B cell (primary cell): ENCODE results near the gene RIPK3. TPM values are rescaled to one million over a fixed set of nuclear protein-coding genes. Genes with fewer than 3 reads are reported as not detected.

Experiments used
- ATAC-seq: fragments of 200-7000 bp; cut with Tn5 transposase; one replicate; pipeline ENCODE4 v1.10.0; 2021; ENCODE audit warnings: low read depth, mild to moderate bottlenecking, moderate number of reproducible peaks, moderate library complexity
- CTCF ChIA-PET: fragments of 350-600 bp; sonication (Branson Sonifier 250); formaldehyde crosslinking; loops from one replicate; lab custom pipeline; 2021; ENCODE audit warnings: antibody characterized with exemption, inconsistent platforms; lab: Charles Lee
- POLR2A ChIA-PET: fragments of 350-600 bp; sonication (Branson Sonifier 250); formaldehyde crosslinking; loops from one replicate; lab custom pipeline; 2021; ENCODE audit warnings: antibody characterized with exemption; lab: Charles Lee
- DNase-seq: peaks from one replicate; pipeline ENCODE4 v3.0.0; 2013
- H2AFZ ChIP-seq: 2 replicates; pipeline ENCODE4 v1.6.1; 2012; ENCODE audit warnings: mild to moderate bottlenecking, low read depth, low read length; ENCODE audit not compliant: insufficient read depth, poor library complexity, severe bottlenecking
- H3K27ac ChIP-seq, 2 donors: 1 replicate in 1 of 2; 2 replicates in 1 of 2; pipeline ENCODE4 v1.5.1; 2012 to 2013; ENCODE audit warnings: low read length in 2 of 2, mild to moderate bottlenecking in 2 of 2, moderate library complexity in 1 of 2
- H3K27me3 ChIP-seq, 4 experiments: fragments of 200-600 bp in 1 of 4; sonication (generic) in 1 of 4; replicated peaks in 1 of 4; 1 replicate in 2 of 4; 2 replicates in 2 of 4; pipeline versions ENCODE4 v1.6.1 to v1.7.0; 2013 to 2016; ENCODE audit warnings: low read length in 3 of 4, mild to moderate bottlenecking in 2 of 4, mixed read lengths in 1 of 4, moderate library complexity in 1 of 4; ENCODE audit not compliant: insufficient read depth in 4 of 4, control insufficient read depth in 3 of 4; ENCODE audit errors: control extremely low read depth in 1 of 4
- H3K36me3 ChIP-seq, 2 experiments: replicated peaks in 1 of 2; 1 replicate in 1 of 2; 2 replicates in 1 of 2; pipeline versions ENCODE4 v1.6.1 to v1.7.1; 2013; ENCODE audit warnings: low read length in 1 of 2; ENCODE audit not compliant: insufficient read depth in 2 of 2, control insufficient read depth in 1 of 2; ENCODE audit errors: control extremely low read depth in 1 of 2, extremely low read depth in 1 of 2
- H3K4me1 ChIP-seq, 2 donors: fragments of 200-600 bp in 1 of 2; sonication (generic) in 1 of 2; 1 replicate in 1 of 2; 2 replicates in 1 of 2; pipeline versions ENCODE4 v1.5.1 to v1.6.1; 2013 to 2017; ENCODE audit warnings: low read length in 2 of 2; ENCODE audit not compliant: control insufficient read depth in 2 of 2, insufficient read depth in 2 of 2
- H3K4me2 ChIP-seq: replicated peaks from 2 replicates; pipeline ENCODE3; 2012; ENCODE audit warnings: mild to moderate bottlenecking, low read depth, low read length; ENCODE audit not compliant: poor library complexity, severe bottlenecking
- H3K4me3 ChIP-seq, 5 experiments: fragments of 200-600 bp in 1 of 5; sonication (generic) in 1 of 5; 1 replicate in 3 of 5; 2 replicates in 2 of 5; pipeline versions ENCODE4 v1.5.1 to v1.7.0; 2011 to 2016; ENCODE audit warnings: low read length in 4 of 5, mild to moderate bottlenecking in 4 of 5, low read depth in 2 of 5, control low read depth in 1 of 5, moderate library complexity in 1 of 5; ENCODE audit not compliant: insufficient read depth in 1 of 5; ENCODE audit errors: control extremely low read depth in 1 of 5, extremely low read depth in 1 of 5
- H3K79me2 ChIP-seq: fragments of 200-600 bp; sonication (generic); one replicate; pipeline ENCODE4 v1.6.0; 2016; ENCODE audit warnings: low read length; ENCODE audit not compliant: control insufficient read depth, insufficient read depth
- H3K9ac ChIP-seq: fragments of 200-600 bp; sonication (generic); 2 replicates; pipeline ENCODE4 v1.6.1; 2017; ENCODE audit warnings: mild to moderate bottlenecking, low read length, moderate library complexity
- H3K9me3 ChIP-seq, 3 donors: one replicate each; pipeline versions ENCODE4 v1.6.1 to v1.7.1; 2013; ENCODE audit warnings: low read length in 2 of 3; ENCODE audit not compliant: control insufficient read depth in 2 of 3, insufficient read depth in 1 of 3; ENCODE audit errors: control extremely low read depth in 1 of 3
- H4K20me1 ChIP-seq: 2 replicates; pipeline ENCODE4 v1.6.0; 2012; ENCODE audit warnings: mild to moderate bottlenecking, low read length; ENCODE audit not compliant: insufficient read depth, control insufficient read depth, poor library complexity, severe bottlenecking
- H3K27ac Mint-ChIP-seq: one replicate; pipeline ENCODE4 v1.8.0; 2021; ENCODE audit warnings: mixed read lengths
- H3K27me3 Mint-ChIP-seq: one replicate; pipeline ENCODE4 v1.8.0; 2021; ENCODE audit warnings: mixed read lengths
- H3K4me1 Mint-ChIP-seq: one replicate; pipeline ENCODE4 v1.8.0; 2021; ENCODE audit warnings: mixed read lengths
- H3K4me3 Mint-ChIP-seq: one replicate; pipeline ENCODE4 v1.8.0; 2021; ENCODE audit warnings: mixed read lengths
- H3K9me3 Mint-ChIP-seq: one replicate; pipeline ENCODE4 v1.8.0; 2022; ENCODE audit warnings: mixed read lengths; ENCODE audit not compliant: insufficient read depth
- EZH2 ChIP-seq: IDR thresholded peaks from 2 replicates; pipeline ENCODE4 v1.6.1; 2012; ENCODE audit warnings: borderline replicate concordance, low read depth, mild to moderate bottlenecking, moderate library complexity, low read length; ENCODE audit not compliant: insufficient read depth, poor library complexity, severe bottlenecking
- WGBS: methylation state at CpG from one replicate; pipeline ENCODE4 v1.1.5; 2013; ENCODE audit warnings: missing lambda C conversion rate; ENCODE audit not compliant: insufficient coverage; 5-methylcytosine and 5-hydroxymethylcytosine counted together
- intact Hi-C: fragments of 100-400 bp; cut with micrococcal nuclease; formaldehyde crosslinking; loops from one replicate; pipeline ENCODE4 v1.10.0; 2022
- polyA plus RNA-seq: library from polyadenylated mRNA; depleted of rRNA; stranded (reverse); fragments of >200 nt; gene quantifications from 2 replicates; pipeline ENCODE4 v1.2.3, GENCODE V29; 2012
- small RNA-seq: library from RNA; depleted of rRNA; stranded (forward); fragments of <200 nt; gene quantifications from one replicate; pipeline ENCODE3, GENCODE V24; 2012; ENCODE audit warnings: low replicate concordance, low read depth; ENCODE audit not compliant: insufficient read length
- total RNA-seq, 2 donors: library from RNA; stranded (reverse); fragments of 120-200 nt in 1 of 2; gene quantifications; 1 replicate in 1 of 2; 2 replicates in 1 of 2; pipeline versions ENCODE4 v1.2.3 to v1.2.4, GENCODE V29; 2013 to 2022
- TF ChIP-seq, protein P1 (sequence below): fragments of 200-600 bp; IDR thresholded peaks from one replicate; pipeline ENCODE4 v1.8.0; 2022; ENCODE audit warnings: antibody characterized with exemption, mild to moderate bottlenecking

The RIPK3 gene
- total and polyA plus RNA-seq, 2 donors (not counting 1 experiment from before 2014, with no cell fraction given), result 65.5 to 77.6 TPM

DNA sequence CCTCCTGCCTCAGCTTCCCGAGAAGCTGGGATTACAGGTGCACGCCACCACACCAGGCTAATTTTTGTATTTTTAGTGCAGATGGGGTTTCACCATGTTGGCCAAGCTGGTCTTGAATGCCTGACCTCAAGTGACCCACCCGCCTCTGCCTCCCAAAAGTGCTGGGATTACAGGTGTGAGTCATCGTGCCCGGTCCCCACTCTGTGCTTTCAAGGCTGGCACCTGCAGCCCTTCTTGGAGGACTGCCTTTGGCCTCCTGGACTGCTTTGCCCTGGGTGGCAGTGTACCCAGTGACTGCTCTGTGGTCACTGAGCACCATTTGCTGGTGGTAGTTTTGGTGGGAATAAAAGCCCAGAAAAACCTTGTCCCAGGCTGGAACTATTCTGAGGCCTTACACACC lies 52.8 kb downstream of the RIPK3 start:
- intact Hi-C loops, result no loop called here
- no peak for ATAC-seq
- Histone ChIP-seq H4K20me1 (no peaks in the 10 kb centered on the region), H3K4me1 (peaks cover 10 to 23% of the 10 kb centered on the region in 2 donors), H3K9ac (no peak overlapping the region), H3K4me3 (no peak overlapping the region), H3K4me2 (no peak overlapping the region), H3K36me3 (peaks cover 9 to 27% of the 10 kb centered on the region in 2 experiments), H3K27me3 (no peaks in the 10 kb centered on the region), H2AFZ (no peak overlapping the region), H3K9me3 (no peaks in the 10 kb centered on the region), H3K27ac (no peak overlapping the region), H3K79me2 (peaks cover 27% of the 10 kb centered on the region)
- WGBS, result 100% methylated on average over 5 of the region's 5 CpGs
- TF ChIP-seq EZH2, result no peak
- TF ChIP-seq, protein P1, sequence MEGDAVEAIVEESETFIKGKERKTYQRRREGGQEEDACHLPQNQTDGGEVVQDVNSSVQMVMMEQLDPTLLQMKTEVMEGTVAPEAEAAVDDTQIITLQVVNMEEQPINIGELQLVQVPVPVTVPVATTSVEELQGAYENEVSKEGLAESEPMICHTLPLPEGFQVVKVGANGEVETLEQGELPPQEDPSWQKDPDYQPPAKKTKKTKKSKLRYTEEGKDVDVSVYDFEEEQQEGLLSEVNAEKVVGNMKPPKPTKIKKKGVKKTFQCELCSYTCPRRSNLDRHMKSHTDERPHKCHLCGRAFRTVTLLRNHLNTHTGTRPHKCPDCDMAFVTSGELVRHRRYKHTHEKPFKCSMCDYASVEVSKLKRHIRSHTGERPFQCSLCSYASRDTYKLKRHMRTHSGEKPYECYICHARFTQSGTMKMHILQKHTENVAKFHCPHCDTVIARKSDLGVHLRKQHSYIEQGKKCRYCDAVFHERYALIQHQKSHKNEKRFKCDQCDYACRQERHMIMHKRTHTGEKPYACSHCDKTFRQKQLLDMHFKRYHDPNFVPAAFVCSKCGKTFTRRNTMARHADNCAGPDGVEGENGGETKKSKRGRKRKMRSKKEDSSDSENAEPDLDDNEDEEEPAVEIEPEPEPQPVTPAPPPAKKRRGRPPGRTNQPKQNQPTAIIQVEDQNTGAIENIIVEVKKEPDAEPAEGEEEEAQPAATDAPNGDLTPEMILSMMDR, result no peak
- POLR2A ChIA-PET, result no interaction called here
- CTCF ChIA-PET, result no interaction called here
- DNase-seq, result no peak
- no peaks in the 10 kb centered on the region for H3K9me3 Mint-ChIP-seq
- peaks cover 16% of the 10 kb centered on the region for H3K4me1 Mint-ChIP-seq
- no peak overlapping the region for H3K27ac Mint-ChIP-seq
- no peaks in the 10 kb centered on the region for H3K27me3 Mint-ChIP-seq
- H3K4me3 Mint-ChIP-seq, result no peak overlapping the region

Small RNAs within 50 kb of the gene (small RNA-seq; reads per million reads assigned to genes)
- gene RF00026, result not detected

Other genes starting within 250 kb of the RIPK3 start
Only the 30 nearest of the 33 such genes appear.
- gene NRL, start 225.0 kb downstream of the RIPK3 start, total RNA-seq, result 8.1 and 8.8 TPM in 2 replicates
- 4.8 and 7.0 TPM in 2 replicates for gene NRL, start 225.0 kb downstream of the RIPK3 start, polyA plus RNA-seq
- 2.6 and 3.6 TPM in 2 replicates for gene FITM1, start 209.3 kb downstream of the RIPK3 start, total RNA-seq
- 3.3 and 4.6 TPM in 2 replicates for gene FITM1, start 209.3 kb downstream of the RIPK3 start, polyA plus RNA-seq
- gene PSME1, start 203.8 kb downstream of the RIPK3 start, total RNA-seq, result 227 and 237 TPM in 2 replicates
- gene PSME1, start 203.8 kb downstream of the RIPK3 start, polyA plus RNA-seq, result 257 and 295 TPM in 2 replicates
- 24.7 and 26.4 TPM in 2 replicates for gene EMC9, start 198.4 kb downstream of the RIPK3 start, total RNA-seq
- 19.3 and 25.9 TPM in 2 replicates for gene EMC9, start 198.4 kb downstream of the RIPK3 start, polyA plus RNA-seq
- 127 and 141 TPM in 2 replicates for gene PSME2, start 193.4 kb downstream of the RIPK3 start, total RNA-seq
- gene PSME2, start 193.4 kb downstream of the RIPK3 start, polyA plus RNA-seq, result 126 and 137 TPM in 2 replicates
- gene RNF31, start 192.5 kb downstream of the RIPK3 start, total RNA-seq, result 103 and 114 TPM in 2 replicates
- gene RNF31, start 192.5 kb downstream of the RIPK3 start, polyA plus RNA-seq, result 48.3 and 69.8 TPM in 2 replicates
- 243 and 269 TPM in 2 replicates for gene IRF9, start 178.7 kb downstream of the RIPK3 start, total RNA-seq
- 191 and 237 TPM in 2 replicates for gene IRF9, start 178.7 kb downstream of the RIPK3 start, polyA plus RNA-seq
- 48.4 and 62.1 TPM in 2 replicates for gene REC8, start 167.9 kb downstream of the RIPK3 start, total RNA-seq
- gene REC8, start 167.9 kb downstream of the RIPK3 start, polyA plus RNA-seq, result 34.0 and 39.5 TPM in 2 replicates
- gene IPO4, start 151.2 kb downstream of the RIPK3 start, total RNA-seq, result 29.8 and 35.0 TPM in 2 replicates
- gene IPO4, start 151.2 kb downstream of the RIPK3 start, polyA plus RNA-seq, result 26.7 and 28.3 TPM in 2 replicates
- gene TM9SF1, start 144.6 kb downstream of the RIPK3 start, total RNA-seq, result 24.5 and 33.9 TPM in 2 replicates
- 7.6 and 10.0 TPM in 2 replicates for gene TM9SF1, start 144.6 kb downstream of the RIPK3 start, polyA plus RNA-seq
- 1.7 TPM in 2 replicates for gene TSSK4, start 134.3 kb downstream of the RIPK3 start, total RNA-seq
- gene TSSK4, start 134.3 kb downstream of the RIPK3 start, polyA plus RNA-seq, result 0.14 and 0.45 TPM in 2 replicates
- gene CHMP4A, start 126.5 kb downstream of the RIPK3 start, total RNA-seq, result 102 and 103 TPM in 2 replicates
- gene CHMP4A, start 126.5 kb downstream of the RIPK3 start, polyA plus RNA-seq, result 91.2 and 95.1 TPM in 2 replicates
- gene MDP1, start 123.9 kb downstream of the RIPK3 start, total RNA-seq, result 11.3 and 17.0 TPM in 2 replicates
- 22.6 and 28.1 TPM in 2 replicates for gene MDP1, start 123.9 kb downstream of the RIPK3 start, polyA plus RNA-seq
- 86.6 and 98.5 TPM in 2 replicates for gene NEDD8, start 107.6 kb downstream of the RIPK3 start, total RNA-seq
- 86.7 and 104 TPM in 2 replicates for gene NEDD8, start 107.6 kb downstream of the RIPK3 start, polyA plus RNA-seq
- gene GMPR2, start 107.1 kb downstream of the RIPK3 start, total RNA-seq, result 58.7 and 64.3 TPM in 2 replicates
- 33.3 and 39.7 TPM in 2 replicates for gene GMPR2, start 107.1 kb downstream of the RIPK3 start, polyA plus RNA-seq
- 165 and 169 TPM in 2 replicates for gene TINF2, start 97.4 kb downstream of the RIPK3 start, total RNA-seq
- gene TINF2, start 97.4 kb downstream of the RIPK3 start, polyA plus RNA-seq, result 103 and 108 TPM in 2 replicates
- 11.4 and 11.9 TPM in 2 replicates for gene TGM1, start 76.8 kb downstream of the RIPK3 start, total RNA-seq
- 2.7 and 4.9 TPM in 2 replicates for gene TGM1, start 76.8 kb downstream of the RIPK3 start, polyA plus RNA-seq
- 57.9 and 70.1 TPM in 2 replicates for gene RABGGTA, start 68.4 kb downstream of the RIPK3 start, total RNA-seq
- gene RABGGTA, start 68.4 kb downstream of the RIPK3 start, polyA plus RNA-seq, result 134 and 159 TPM in 2 replicates
- 42.7 and 43.7 TPM in 2 replicates for gene DHRS1, start 40.2 kb downstream of the RIPK3 start, total RNA-seq
- 69.9 and 76.9 TPM in 2 replicates for gene DHRS1, start 40.2 kb downstream of the RIPK3 start, polyA plus RNA-seq
- gene NOP9, start 40.1 kb downstream of the RIPK3 start, total RNA-seq, result 22.6 and 24.5 TPM in 2 replicates
- 9.7 and 13.7 TPM in 2 replicates for gene NOP9, start 40.1 kb downstream of the RIPK3 start, polyA plus RNA-seq
- 32.8 and 34.3 TPM in 2 replicates for gene CIDEB, start 32.0 kb downstream of the RIPK3 start, total RNA-seq
- 17.9 and 26.2 TPM in 2 replicates for gene CIDEB, start 32.0 kb downstream of the RIPK3 start, polyA plus RNA-seq
- gene LTB4R2, start 29.9 kb downstream of the RIPK3 start, total RNA-seq, result 10.1 and 11.7 TPM in 2 replicates
- 9.0 and 10.7 TPM in 2 replicates for gene LTB4R2, start 29.9 kb downstream of the RIPK3 start, polyA plus RNA-seq
- 8.8 and 9.2 TPM in 2 replicates for gene LTB4R, start 28.5 kb downstream of the RIPK3 start, total RNA-seq
- gene LTB4R, start 28.5 kb downstream of the RIPK3 start, polyA plus RNA-seq, result 15.7 and 19.1 TPM in 2 replicates
- 5.8 and 7.8 TPM in 2 replicates for gene ADCY4, start 4.9 kb downstream of the RIPK3 start, total RNA-seq
- gene ADCY4, start 4.9 kb downstream of the RIPK3 start, polyA plus RNA-seq, result 2.3 and 3.4 TPM in 2 replicates
- 7.6 and 7.9 TPM in 2 replicates for gene NFATC4, start 28.2 kb upstream of the RIPK3 start, total RNA-seq
- gene NFATC4, start 28.2 kb upstream of the RIPK3 start, polyA plus RNA-seq, result 3.1 and 3.7 TPM in 2 replicates
- gene NYNRIN, start 59.0 kb upstream of the RIPK3 start, total RNA-seq, result 0.29 and 0.34 TPM in 2 replicates
- 0.04 TPM in 2 replicates for gene NYNRIN, start 59.0 kb upstream of the RIPK3 start, polyA plus RNA-seq
- gene CBLN3, start 89.7 kb upstream of the RIPK3 start, total RNA-seq, result 128 and 134 TPM in 2 replicates
- gene CBLN3, start 89.7 kb upstream of the RIPK3 start, polyA plus RNA-seq, result 29.1 and 35.0 TPM in 2 replicates
- 182 and 184 TPM in 2 replicates for gene KHNYN, start 90.0 kb upstream of the RIPK3 start, total RNA-seq
- 74.4 and 111 TPM in 2 replicates for gene KHNYN, start 90.0 kb upstream of the RIPK3 start, polyA plus RNA-seq
- gene SDR39U1, start 102.8 kb upstream of the RIPK3 start, total RNA-seq, result 107 and 126 TPM in 2 replicates
- gene SDR39U1, start 102.8 kb upstream of the RIPK3 start, polyA plus RNA-seq, result 247 and 248 TPM in 2 replicates
- not detected in 2 replicates for gene CMA1, start 168.3 kb upstream of the RIPK3 start, total RNA-seq
- not detected in 2 replicates for gene CMA1, start 168.3 kb upstream of the RIPK3 start, polyA plus RNA-seq